HCT116 (cell line): ENCODE measurements around the gene CAPSL.

Source experiments
- EZH2phosphoT487 ChIP-seq: fragments of 200-600 bp; IDR thresholded peaks from 2 replicates; pipeline ENCODE4 v1.6.1; 2018; ENCODE audit warnings: antibody characterized with exemption, borderline replicate concordance
- MAX ChIP-seq: IDR thresholded peaks from 2 replicates; pipeline ENCODE4 v1.6.1; 2012
- POLR2A ChIP-seq: IDR thresholded peaks from 2 replicates; pipeline ENCODE4 v1.7.0; 2011; ENCODE audit warnings: borderline replicate concordance; ENCODE audit not compliant: insufficient read depth, insufficient read length; ENCODE audit errors: extremely low read depth
- POLR2AphosphoS5 ChIP-seq: IDR thresholded peaks from 2 replicates; pipeline ENCODE4 v1.6.1; 2011; ENCODE audit warnings: mild to moderate bottlenecking, low read depth, low read length, moderate library complexity
- YY1 ChIP-seq: IDR thresholded peaks from 2 replicates; pipeline ENCODE4 v1.6.1; 2011; ENCODE audit warnings: low read length, low read depth, moderate library complexity, mild to moderate bottlenecking; ENCODE audit not compliant: insufficient replicate concordance; ENCODE audit errors: extremely low read depth
- TF ChIP-seq, protein P1 (sequence below), 3 experiments: fragments of 200-600 bp in 1 of 3; sonication (generic) in 1 of 3; IDR thresholded peaks in 2 of 3; conservative IDR thresholded peaks in 1 of 3; 2 replicates each; pipeline ENCODE4 v1.5.1; 2012 to 2017; ENCODE audit warnings: low read depth in 2 of 3, low read length in 2 of 3, antibody characterized with exemption in 1 of 3, borderline replicate concordance in 1 of 3, control low read depth in 1 of 3, mild to moderate bottlenecking in 1 of 3, mixed read lengths in 1 of 3, mixed run types in 1 of 3, moderate library complexity in 1 of 3; ENCODE audit not compliant: insufficient read depth in 1 of 3

DNA sequence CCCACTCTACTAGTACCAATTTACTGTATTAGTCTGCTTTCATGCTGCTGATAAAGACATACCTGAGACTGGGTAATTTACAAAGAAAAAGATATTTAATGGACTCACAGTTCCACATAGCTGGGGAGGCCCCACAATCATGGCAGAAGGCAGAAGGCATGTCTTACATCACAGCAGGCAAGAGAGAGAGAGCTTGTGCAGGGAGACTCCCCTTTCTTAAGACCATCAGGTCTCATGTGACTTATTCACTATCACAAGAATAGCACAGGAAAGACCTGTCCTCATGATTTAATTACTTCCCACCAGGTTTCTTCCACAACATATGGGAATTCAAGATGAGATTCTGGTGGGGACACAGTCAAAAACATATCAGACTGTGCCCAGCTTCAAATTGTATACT lies 41.3 kb upstream of the CAPSL start:
- TF ChIP-seq, protein P1, sequence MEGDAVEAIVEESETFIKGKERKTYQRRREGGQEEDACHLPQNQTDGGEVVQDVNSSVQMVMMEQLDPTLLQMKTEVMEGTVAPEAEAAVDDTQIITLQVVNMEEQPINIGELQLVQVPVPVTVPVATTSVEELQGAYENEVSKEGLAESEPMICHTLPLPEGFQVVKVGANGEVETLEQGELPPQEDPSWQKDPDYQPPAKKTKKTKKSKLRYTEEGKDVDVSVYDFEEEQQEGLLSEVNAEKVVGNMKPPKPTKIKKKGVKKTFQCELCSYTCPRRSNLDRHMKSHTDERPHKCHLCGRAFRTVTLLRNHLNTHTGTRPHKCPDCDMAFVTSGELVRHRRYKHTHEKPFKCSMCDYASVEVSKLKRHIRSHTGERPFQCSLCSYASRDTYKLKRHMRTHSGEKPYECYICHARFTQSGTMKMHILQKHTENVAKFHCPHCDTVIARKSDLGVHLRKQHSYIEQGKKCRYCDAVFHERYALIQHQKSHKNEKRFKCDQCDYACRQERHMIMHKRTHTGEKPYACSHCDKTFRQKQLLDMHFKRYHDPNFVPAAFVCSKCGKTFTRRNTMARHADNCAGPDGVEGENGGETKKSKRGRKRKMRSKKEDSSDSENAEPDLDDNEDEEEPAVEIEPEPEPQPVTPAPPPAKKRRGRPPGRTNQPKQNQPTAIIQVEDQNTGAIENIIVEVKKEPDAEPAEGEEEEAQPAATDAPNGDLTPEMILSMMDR (IDR thresholded peaks at IDR 0.05 in 2 of 3, conservative IDR thresholded peaks at IDR 0.05 in 1 of 3; ENCODE audit: borderline replicate concordance in 1 of 3, insufficient read depth in 1 of 3, low read depth in 2 of 3, low read length in 2 of 3), result no peak
- TF ChIP-seq POLR2A, result no peak
- TF ChIP-seq MAX, result no peak
- TF ChIP-seq POLR2AphosphoS5, result no peak
- no peak for TF ChIP-seq YY1
- no peak for TF ChIP-seq EZH2phosphoT487
